HG03045 (cell line): ENCODE data around the gene CACNA2D3.

Experiments used
- ATAC-seq: cut with Tn5 transposase; IDR thresholded peaks from one replicate; pipeline ENCODE4 v1.9.1; 2021; ENCODE audit warnings: mild to moderate bottlenecking, moderate library complexity; ENCODE audit not compliant: unreplicated experiment

The CACNA2D3 gene

GRCh38 chr3:54653456-54654195 is 531.3 kb downstream of the CACNA2D3 start:
- no peak for ATAC-seq

DNA sequence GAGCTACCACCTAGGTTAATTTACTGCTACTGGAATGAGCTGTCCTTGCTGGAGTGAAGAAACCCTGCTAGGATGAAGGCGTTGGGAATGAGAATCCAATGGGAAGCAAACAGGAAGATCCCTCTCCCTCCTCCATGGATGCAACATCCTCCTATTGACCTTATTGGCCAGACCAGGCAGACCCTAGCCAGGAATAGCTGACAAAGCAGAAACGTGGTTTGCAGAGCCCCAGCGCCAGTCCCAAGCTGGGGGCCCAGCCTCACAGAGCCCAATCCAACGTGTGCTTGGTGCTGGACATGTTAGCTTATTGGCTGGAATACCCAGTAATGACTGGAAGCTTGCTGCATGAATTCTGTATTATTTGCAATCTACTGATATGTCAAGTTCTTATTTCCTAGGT is 532.4 kb downstream of the CACNA2D3 start:
- no peak for ATAC-seq

GRCh38 chr3:54659347-54659746 is 537.0 kb downstream of the CACNA2D3 start:
- no peak for ATAC-seq

DNA sequence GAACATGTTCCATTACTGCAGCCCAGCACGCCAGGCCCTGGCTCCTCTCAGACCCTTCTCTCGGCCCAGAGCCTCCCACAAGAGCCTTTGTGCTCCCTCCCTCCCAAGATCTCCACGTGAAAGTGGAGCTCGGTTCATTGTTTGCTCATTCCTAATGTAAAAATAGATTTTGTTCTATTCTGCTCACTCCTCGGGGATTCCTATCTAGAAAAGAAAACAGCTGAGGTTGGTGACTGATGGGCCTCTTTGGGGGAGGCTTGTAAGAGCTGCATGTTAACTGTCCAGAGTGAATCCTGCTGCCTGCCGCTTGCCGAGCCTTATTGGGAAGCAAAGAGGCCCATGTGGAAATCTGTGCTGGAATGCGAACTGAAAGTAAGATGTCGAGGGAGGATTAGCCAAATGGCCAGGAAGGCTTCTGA is 538.4 kb downstream of the CACNA2D3 start:
- no peak for ATAC-seq

DNA sequence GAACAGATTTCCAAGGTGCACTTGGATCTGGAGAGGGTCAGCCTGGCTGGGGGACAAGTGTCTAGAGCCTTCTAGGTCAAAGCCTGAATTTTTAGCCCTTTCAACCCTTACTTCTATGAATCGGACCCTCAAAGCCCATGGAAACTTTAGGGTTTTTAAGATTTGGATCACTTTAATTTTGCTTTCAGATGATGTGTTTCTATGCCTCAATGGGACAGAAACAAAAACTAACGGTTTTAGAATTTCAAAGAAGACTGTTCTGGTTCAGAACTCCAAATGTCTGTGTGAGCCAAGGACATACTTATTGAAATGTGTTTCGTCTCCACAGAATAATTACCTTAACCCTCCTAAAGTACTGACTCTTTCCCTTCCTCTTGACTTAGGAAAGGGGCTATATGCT is 538.8 kb downstream of the CACNA2D3 start:
- no peak for ATAC-seq

DNA sequence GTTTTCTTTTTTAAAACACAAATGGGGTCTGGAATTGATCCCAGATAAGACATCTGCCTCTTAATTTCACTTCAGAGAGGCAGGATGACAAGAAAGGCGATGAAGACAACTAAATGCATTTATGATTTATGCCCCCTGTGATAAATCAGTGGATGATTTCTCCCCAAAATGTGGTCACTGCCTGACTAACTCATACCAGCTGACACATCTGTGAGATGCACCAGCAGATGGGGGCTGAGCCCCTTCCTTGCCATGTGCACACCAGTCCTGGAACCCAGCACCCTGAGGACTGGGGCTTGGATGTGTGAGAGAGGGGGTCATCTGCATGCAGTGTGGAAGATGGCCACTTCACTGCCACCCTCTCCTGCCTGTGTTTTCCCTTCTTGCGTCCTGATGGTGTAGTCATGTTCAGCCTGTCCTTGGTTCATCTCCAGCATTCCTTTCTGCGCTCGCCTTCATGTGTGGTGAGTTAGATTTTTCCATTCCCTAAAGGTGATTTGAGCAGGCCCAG is 541.2 kb downstream of the CACNA2D3 start:
- ATAC-seq = no peak

DNA sequence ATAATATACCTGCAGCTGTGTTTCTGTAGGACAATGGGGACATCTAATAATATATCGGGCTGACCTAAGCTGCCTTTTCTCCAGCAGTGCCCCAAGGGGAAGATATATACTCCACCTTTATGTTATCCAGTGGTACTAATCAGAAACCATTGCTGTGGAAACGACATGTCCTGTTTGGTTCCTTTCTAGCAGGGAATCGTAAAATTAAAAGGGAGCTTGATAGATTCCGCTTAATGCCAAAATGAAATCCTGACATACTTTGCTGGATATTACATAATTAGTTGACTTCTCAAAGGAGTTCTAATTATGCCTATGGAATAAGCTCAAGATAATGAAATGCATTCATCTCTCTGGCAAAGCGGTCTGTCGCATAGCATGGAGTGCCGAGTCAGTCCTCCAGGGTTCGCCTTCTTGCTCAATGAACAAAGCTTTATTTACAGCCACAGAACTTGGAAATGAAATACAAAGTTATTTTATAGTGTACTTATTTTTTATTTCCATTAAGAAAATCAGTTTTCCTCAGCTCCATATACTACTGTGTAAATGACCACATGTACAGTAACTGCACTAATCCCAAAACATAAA is 542.8 kb downstream of the CACNA2D3 start:
- ATAC-seq = no peak

GRCh38 chr3:54668236-54668635 is 545.9 kb downstream of the CACNA2D3 start:
- ATAC-seq = no peak

DNA sequence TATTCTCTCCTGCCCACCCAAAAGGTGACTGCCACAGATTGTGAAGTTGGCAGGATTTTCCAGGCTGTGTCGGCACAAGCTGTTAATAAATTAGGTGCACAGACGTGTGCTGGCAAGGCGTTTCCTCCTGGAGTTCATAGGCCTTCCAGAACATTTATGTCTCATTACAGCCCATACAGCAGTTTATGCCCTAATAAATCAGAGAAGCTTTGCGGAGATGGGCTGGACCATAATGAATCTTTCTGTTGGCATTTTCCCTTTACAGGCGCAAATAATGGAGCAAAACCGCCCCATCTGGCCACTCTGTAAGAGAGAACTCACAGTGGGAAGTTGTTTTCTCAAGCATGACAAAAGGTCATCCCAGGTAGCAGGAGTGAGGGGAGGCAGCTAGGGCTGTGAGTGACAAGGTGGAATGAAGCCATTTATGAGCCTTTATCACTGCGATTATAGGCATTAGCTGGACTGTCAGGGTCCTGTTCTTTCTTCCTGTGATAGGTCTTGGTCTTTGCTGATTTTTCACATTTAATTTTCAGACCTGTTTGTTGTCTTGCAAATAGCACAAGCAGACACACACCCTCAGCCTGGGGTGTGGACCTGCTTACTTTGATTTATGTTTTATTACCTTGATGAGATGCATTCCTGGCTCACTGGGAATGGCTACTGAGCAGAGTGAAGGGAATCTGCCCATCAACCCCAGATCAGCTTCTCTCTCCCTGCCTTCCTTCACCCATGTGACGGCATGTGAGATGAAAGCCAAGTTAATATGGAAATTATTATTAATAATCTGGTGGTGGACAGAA is 548.0 kb downstream of the CACNA2D3 start:
- ATAC-seq = no peak

DNA sequence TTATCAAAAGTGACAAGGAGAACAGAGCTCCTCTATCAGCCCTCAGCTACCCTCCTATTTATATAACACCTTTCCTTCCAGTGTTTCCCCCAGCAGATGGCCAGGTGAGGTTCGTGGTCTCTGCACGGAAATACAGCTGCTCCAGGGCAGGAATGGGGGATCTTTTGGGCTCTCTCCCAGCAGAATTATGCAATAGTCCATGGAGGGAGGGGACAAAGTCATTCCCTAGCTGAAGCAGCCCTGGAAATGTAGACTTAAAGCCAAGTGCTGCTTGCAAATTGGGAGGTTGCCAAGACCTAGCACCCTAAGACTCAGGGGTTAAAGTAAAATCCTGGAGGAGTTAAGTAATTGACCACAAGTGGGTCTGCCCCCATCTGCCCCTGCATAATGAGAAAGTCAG is 549.2 kb downstream of the CACNA2D3 start:
- no peak for ATAC-seq

- no peak for ATAC-seq
These were observed 553.7 kb downstream of the CACNA2D3 start for GRCh38 chr3:54676087-54676486.

DNA sequence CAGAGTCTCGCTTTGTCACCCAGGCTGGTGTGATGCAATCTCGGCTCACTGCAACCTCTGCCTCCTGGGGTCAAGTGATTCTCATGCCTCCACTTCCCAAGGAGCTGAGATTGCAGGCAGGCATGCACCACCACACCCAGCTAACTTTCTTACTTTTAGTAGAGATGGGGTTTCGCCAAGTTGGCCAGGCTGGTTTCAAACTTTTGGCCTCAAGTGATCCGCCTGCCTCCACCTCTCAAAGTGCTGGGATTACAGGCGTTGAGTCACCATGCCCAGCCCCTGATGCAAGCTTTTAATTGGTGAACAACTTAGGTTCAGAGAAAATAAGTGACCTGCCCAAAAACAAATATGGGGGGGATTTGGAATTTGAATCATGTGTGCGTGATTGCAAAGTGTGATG is 559.4 kb downstream of the CACNA2D3 start:
- no peak for ATAC-seq

DNA sequence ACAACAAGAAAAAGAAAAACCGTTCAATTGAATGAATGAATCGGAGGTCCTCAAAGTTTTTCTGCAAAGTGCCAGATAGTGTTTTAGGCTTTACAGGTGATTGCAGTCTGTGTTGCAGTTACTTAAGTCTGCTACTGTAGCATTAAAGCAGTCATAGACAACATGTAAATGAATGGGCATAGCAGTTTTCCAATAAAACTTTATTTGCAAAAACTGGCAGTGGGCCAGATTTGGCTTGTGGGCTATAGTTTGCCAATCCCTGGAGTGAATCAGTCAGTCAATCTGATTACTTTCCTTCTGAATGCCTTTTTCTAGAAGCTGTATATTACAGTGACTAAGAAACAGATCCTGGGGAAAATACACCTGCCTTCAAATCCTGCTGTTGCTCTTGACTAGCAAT is 562.9 kb downstream of the CACNA2D3 start:
- ATAC-seq = no peak

GRCh38 chr3:54691289-54691771 is 569.0 kb downstream of the CACNA2D3 start:
- ATAC-seq = no peak

DNA sequence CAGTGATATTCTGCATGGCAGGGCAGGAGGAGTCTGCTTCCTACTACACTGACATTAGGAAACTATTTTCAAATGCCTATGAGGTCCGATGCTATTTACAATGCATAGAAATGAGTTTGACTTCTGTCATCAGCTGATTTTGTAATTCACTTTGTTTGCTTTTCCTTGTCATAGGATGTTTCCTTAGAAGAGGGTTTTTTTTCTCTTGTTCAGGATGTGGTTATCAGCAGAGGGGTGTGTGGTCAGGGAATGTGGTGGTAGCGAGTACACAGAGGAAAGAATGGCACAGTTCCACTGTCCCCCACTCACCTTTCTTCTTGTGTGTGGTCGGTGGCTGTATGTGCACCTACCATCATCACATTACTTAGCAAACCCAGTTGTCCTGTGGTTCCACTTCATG is 574.0 kb downstream of the CACNA2D3 start:
- no peak for ATAC-seq

- ATAC-seq = no peak
These were observed 575.7 kb downstream of the CACNA2D3 start for GRCh38 chr3:54698054-54698453.

GRCh38 chr3:54703923-54704322 is 581.6 kb downstream of the CACNA2D3 start:
- no peak for ATAC-seq

DNA sequence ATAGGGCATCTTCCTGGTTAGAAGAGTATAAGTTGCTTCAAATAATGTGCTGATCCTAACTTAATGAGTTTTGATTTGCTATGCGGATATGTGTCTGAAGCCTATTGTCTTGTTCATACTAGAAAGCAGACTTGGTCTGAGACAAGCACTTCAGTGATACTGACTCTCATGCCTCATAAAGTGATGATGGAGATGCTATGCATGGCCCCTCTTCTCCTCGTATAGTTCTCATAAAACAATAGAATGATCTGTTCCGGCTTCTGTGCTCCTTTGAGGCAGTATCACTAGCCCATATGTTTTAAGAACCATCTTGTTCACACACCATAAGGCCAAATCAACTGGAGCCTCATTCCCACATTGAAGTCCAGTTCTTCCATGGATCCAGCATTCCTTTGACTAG is 583.4 kb downstream of the CACNA2D3 start:
- ATAC-seq = no peak

DNA sequence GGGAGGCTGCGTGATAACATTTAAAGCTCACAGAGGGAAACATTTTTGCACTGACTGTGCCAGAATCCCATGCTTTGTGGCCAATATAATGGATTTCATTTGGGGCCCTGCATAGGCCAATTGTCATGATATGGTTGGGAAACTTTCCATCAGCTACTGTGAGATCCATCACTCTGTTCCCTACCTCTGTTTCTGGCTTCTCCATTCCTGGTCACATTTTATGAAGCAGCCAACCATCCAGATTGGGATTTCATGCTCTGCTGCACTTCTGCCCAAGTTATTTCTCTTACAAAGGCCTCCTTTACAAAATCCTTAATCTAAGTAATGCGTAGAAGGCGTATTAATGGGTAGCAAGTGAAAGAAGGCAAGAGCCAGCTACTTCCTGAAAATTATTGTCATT is 584.4 kb downstream of the CACNA2D3 start:
- no peak for ATAC-seq

DNA sequence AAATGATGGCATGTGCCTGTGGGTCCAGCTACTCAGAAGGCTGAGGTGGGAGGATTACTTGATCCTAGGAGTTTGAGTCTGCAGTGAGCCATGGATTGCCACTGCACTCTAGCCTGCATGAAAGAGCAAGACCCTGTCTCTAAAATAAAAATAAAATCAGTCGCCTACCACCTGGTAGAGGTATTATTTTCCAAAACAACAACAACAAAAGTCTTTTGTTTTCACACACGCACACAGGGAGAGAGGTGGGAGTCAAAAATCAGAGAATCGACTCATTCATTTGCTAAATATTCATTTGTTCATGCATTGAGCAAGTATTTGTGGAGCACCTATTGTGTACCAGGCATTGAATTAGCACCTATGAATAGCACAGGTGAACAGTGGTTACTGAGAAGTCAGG is 587.4 kb downstream of the CACNA2D3 start:
- ATAC-seq = no peak

DNA sequence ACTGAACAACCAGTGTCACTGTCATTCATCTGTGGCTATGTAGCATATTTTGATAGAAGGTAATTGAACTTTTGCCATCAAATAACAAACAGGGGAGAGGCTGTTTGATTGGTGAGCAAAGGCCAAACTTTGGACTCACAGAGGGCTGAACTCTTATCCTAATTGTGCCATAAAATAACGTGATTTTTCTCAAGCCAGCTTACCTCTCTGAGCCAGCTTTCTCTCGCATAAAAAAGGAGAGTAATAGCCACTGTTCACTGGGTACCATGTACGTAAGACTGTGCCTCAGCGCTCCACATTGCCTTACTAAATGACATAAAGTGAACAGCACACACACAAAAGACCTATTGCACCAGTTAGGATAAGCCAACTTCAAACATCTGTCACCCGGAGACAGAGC is 588.6 kb downstream of the CACNA2D3 start:
- ATAC-seq = no peak

DNA sequence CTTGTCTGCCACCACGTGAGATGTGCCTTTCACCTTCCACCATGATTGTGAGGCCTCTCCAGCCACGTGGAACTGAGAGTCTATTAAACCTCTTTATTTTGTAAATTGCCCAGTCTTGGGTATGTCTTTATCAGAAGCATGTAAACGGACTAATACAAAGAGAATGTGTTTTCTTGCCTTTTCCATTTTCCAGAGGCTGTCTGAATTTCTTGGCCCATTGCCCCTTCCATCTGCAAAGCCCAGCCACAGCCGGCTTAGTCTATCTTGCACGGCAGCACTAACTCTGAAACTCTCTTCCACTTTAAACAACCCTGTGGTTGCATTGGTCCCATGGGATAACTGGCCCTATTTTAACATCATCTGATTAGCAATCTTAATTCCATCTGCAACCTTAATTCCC is 590.2 kb downstream of the CACNA2D3 start:
- ATAC-seq = no peak
